H9 (cell line): Measurements from ENCODE around the gene AADAC. TPM values are rescaled to one million over a fixed set of nuclear protein-coding genes. Genes with fewer than 3 reads are reported as not detected.

Experiments
- DNase-seq: peaks from one replicate; pipeline ENCODE4 v3.0.0-alpha.2; 2017
- H2AFZ ChIP-seq: one replicate; pipeline ENCODE4 v1.6.1; 2013; ENCODE audit warnings: mild to moderate bottlenecking, low read length, control low read depth, moderate library complexity
- H2AK5ac ChIP-seq: 2 replicates; pipeline ENCODE4 v1.6.1; 2013; ENCODE audit warnings: low read length, control low read depth, mixed read lengths; ENCODE audit not compliant: insufficient read length
- H2BK120ac ChIP-seq: one replicate; pipeline ENCODE4 v1.6.1; 2013; ENCODE audit warnings: low read depth, mild to moderate bottlenecking, low read length, control low read depth, inconsistent platforms; ENCODE audit not compliant: poor library complexity, severe bottlenecking
- H2BK12ac ChIP-seq: 2 replicates; pipeline ENCODE4 v1.6.1; 2013; ENCODE audit warnings: low read length, control low read depth, mixed read lengths, low read depth; ENCODE audit not compliant: insufficient read length
- H2BK15ac ChIP-seq: 2 replicates; pipeline ENCODE4 v1.6.1; 2013; ENCODE audit warnings: low read depth, low read length, control low read depth
- H2BK20ac ChIP-seq: one replicate; pipeline ENCODE4 v1.6.1; 2013; ENCODE audit warnings: low read depth, mild to moderate bottlenecking, low read length, control low read depth, inconsistent platforms; ENCODE audit not compliant: poor library complexity, severe bottlenecking
- H2BK5ac ChIP-seq: 2 replicates; pipeline ENCODE4 v1.6.1; 2013; ENCODE audit warnings: low read length, control low read depth, mixed read lengths; ENCODE audit not compliant: insufficient read length
- H3K14ac ChIP-seq: 2 replicates; pipeline ENCODE4 v1.6.1; 2013; ENCODE audit warnings: low read length, control low read depth; ENCODE audit not compliant: insufficient read depth
- H3K18ac ChIP-seq: 2 replicates; pipeline ENCODE4 v1.6.1; 2013; ENCODE audit warnings: low read depth, mild to moderate bottlenecking, mixed read lengths, low read length, control low read depth; ENCODE audit not compliant: insufficient read length
- H3K23ac ChIP-seq: 2 replicates; pipeline ENCODE4 v1.6.1; 2013; ENCODE audit warnings: low read length, control low read depth, mixed read lengths, low read depth; ENCODE audit not compliant: insufficient read length
- H3K23me2 ChIP-seq: 2 replicates; pipeline ENCODE4 v1.6.1; 2013; ENCODE audit warnings: low read depth, mild to moderate bottlenecking, mixed read lengths, low read length, control low read depth; ENCODE audit not compliant: insufficient read length, poor library complexity, severe bottlenecking
- H3K27ac ChIP-seq: 2 replicates; pipeline ENCODE4 v1.5.1; 2013; ENCODE audit warnings: low read length, control low read depth, mixed read lengths, low read depth; ENCODE audit not compliant: insufficient read length
- H3K27me3 ChIP-seq: 2 replicates; pipeline ENCODE4 v1.6.1; 2013; ENCODE audit warnings: low read length, control low read depth, inconsistent platforms; ENCODE audit not compliant: insufficient read depth
- H3K4ac ChIP-seq: 2 replicates; pipeline ENCODE4 v1.6.1; 2013; ENCODE audit warnings: low read depth, mild to moderate bottlenecking, control low read depth, inconsistent platforms, low read length, moderate library complexity
- H3K4me1 ChIP-seq: 2 replicates; pipeline ENCODE4 v1.6.1; 2013; ENCODE audit warnings: low read length, control low read depth, inconsistent platforms; ENCODE audit not compliant: insufficient read depth
- H3K4me2 ChIP-seq: 2 replicates; pipeline ENCODE4 v1.6.1; 2013; ENCODE audit warnings: low read length, control low read depth, mixed read lengths; ENCODE audit not compliant: insufficient read length, insufficient read depth
- H3K56ac ChIP-seq: 2 replicates; pipeline ENCODE4 v1.6.1; 2013; ENCODE audit warnings: low read depth, mild to moderate bottlenecking, mixed read lengths, low read length, control low read depth; ENCODE audit not compliant: insufficient read length
- H3K79me1 ChIP-seq: 2 replicates; pipeline ENCODE4 v1.6.1; 2013; ENCODE audit warnings: low read depth, mild to moderate bottlenecking, moderate library complexity, low read length, control low read depth, inconsistent platforms; ENCODE audit not compliant: insufficient read depth, poor library complexity, severe bottlenecking
- H3K79me2 ChIP-seq: 2 replicates; pipeline ENCODE4 v1.6.1; 2013; ENCODE audit warnings: low read length, control low read depth, inconsistent platforms; ENCODE audit not compliant: insufficient read depth
- H3K9ac ChIP-seq: 2 replicates; pipeline ENCODE4 v1.6.1; 2013; ENCODE audit warnings: low read length, control low read depth, mixed read lengths; ENCODE audit not compliant: insufficient read length; ENCODE audit errors: extremely low read depth
- H3K9me3 ChIP-seq: one replicate; pipeline ENCODE4 v1.6.1; 2013; ENCODE audit warnings: low read depth, low read length, inconsistent platforms; ENCODE audit not compliant: control insufficient read depth
- H3T11ph ChIP-seq: one replicate; pipeline ENCODE4 v1.6.1; 2013; ENCODE audit warnings: mild to moderate bottlenecking, low read length, control low read depth, inconsistent platforms
- H4K20me1 ChIP-seq: one replicate; pipeline ENCODE4 v1.6.1; 2013; ENCODE audit not compliant: control insufficient read depth, insufficient read length, insufficient read depth
- H4K5ac ChIP-seq: 2 replicates; pipeline ENCODE4 v1.6.1; 2013; ENCODE audit warnings: low read depth, mild to moderate bottlenecking, mixed read lengths, low read length, control low read depth; ENCODE audit not compliant: insufficient read length
- H4K8ac ChIP-seq: replicated peaks from 2 replicates; pipeline ENCODE4 v1.6.1; 2013; ENCODE audit warnings: low read length, control low read depth, mixed read lengths, low read depth; ENCODE audit not compliant: insufficient read length
- H4K91ac ChIP-seq: 2 replicates; pipeline ENCODE4 v1.6.1; 2013; ENCODE audit warnings: low read depth, mild to moderate bottlenecking, moderate library complexity, mixed read lengths, low read length, control low read depth; ENCODE audit not compliant: insufficient read length
- H3K27ac Mint-ChIP-seq, 3 experiments: 2 replicates in 2 of 3; 3 replicates in 1 of 3; pipeline ENCODE4 v1.8.0; 2020 to 2021; ENCODE audit warnings: mixed read lengths in 3 of 3, mild to moderate bottlenecking in 1 of 3, moderate library complexity in 1 of 3
- H3K27me3 Mint-ChIP-seq: 2 replicates; pipeline ENCODE4 v1.8.0; 2021; ENCODE audit warnings: low read depth, mild to moderate bottlenecking, moderate library complexity, mixed read lengths
- H3K36me3 Mint-ChIP-seq, 3 experiments: 2 replicates in 2 of 3; 3 replicates in 1 of 3; pipeline ENCODE4 v1.8.0; 2020 to 2021; ENCODE audit warnings: low read depth in 3 of 3, mixed read lengths in 3 of 3; ENCODE audit not compliant: insufficient read depth in 1 of 3
- H3K4me1 Mint-ChIP-seq, 2 experiments: 2 replicates each; pipeline ENCODE4 v1.8.0; 2020; ENCODE audit warnings: mixed read lengths in 2 of 2
- H3K4me3 Mint-ChIP-seq, 2 experiments: 2 replicates in 1 of 2; 3 replicates in 1 of 2; pipeline ENCODE4 v1.8.0; 2020 to 2021; ENCODE audit warnings: mild to moderate bottlenecking in 2 of 2, mixed read lengths in 2 of 2, moderate library complexity in 1 of 2
- H3K9me3 Mint-ChIP-seq, 2 experiments: 2 replicates in 1 of 2; 3 replicates in 1 of 2; pipeline ENCODE4 v1.8.0; 2020; ENCODE audit warnings: mild to moderate bottlenecking in 2 of 2, mixed read lengths in 2 of 2, moderate library complexity in 1 of 2
- CTCF ChIP-seq: fragments of 200-600 bp; sonication (generic); conservative IDR thresholded peaks from 3 replicates; pipeline ENCODE4 v1.8.0; 2021; ENCODE audit warnings: antibody characterized with exemption, mild to moderate bottlenecking
- WGBS: extraction: QIAGEN DNeasy Blood & Tissue Kit; methylation state at CpG from one replicate; pipeline ENCODE4 v1.1.7; 2013; ENCODE audit warnings: missing lambda C conversion rate, low lambda C conversion rate, mixed read lengths; ENCODE audit not compliant: insufficient read length; ENCODE audit errors: extremely low coverage; 5-methylcytosine and 5-hydroxymethylcytosine counted together
- total RNA-seq: library from RNA; stranded (reverse); gene quantifications from 2 replicates; pipeline ENCODE4 v1.2.1, GENCODE V29; 2021

Gene AADAC
- total RNA-seq, 1 experiment from 2014 or later, result not detected

- Histone ChIP-seq H3K79me1 (no peaks in the 10 kb centered on the region), H2BK20ac (no peak overlapping the region), H3K79me2 (no peaks in the 10 kb centered on the region), H4K91ac (no peak overlapping the region), H3T11ph (no peak overlapping the region), H2AK5ac (no peak overlapping the region), H3K4me2 (no peak overlapping the region), H3K9me3 (no peaks in the 10 kb centered on the region), H2BK12ac (no peak overlapping the region), H3K27me3 (no peaks in the 10 kb centered on the region), H3K23me2 (no peaks in the 10 kb centered on the region), H3K56ac (no peak overlapping the region), H3K14ac (no peak overlapping the region), H2BK5ac (no peak overlapping the region), H4K5ac (no peak overlapping the region), H2BK15ac (no peak overlapping the region), H4K8ac (no peak overlapping the region), H2BK120ac (no peak overlapping the region), H3K4ac (no peak overlapping the region), H3K27ac (no peak overlapping the region), H3K23ac (no peak overlapping the region), H3K18ac (no peak overlapping the region), H3K9ac (no peak overlapping the region), H2AFZ (no peak overlapping the region), H3K4me1 (no peaks in the 10 kb centered on the region), H4K20me1 (no peaks in the 10 kb centered on the region)
- Mint-ChIP-seq H3K36me3 (no peaks in the 10 kb centered on the region), H3K27me3 (no peaks in the 10 kb centered on the region), H3K27ac (no peak overlapping the region), H3K4me3 (no peak overlapping the region), H3K9me3 (no peaks in the 10 kb centered on the region; a peak in 1 of 5 replicates), H3K4me1 (peaks cover 0 to 2% of the 10 kb centered on the region in 2 experiments; a peak in 1 of 4 replicates)
- no peak for TF ChIP-seq CTCF
- WGBS, result no CpG with 5 or more reads among the region's 4 CpGs
- DNase-seq, result no peak
Observed at GRCh38 chr3:151772825-151773480, 41.0 kb upstream of the AADAC start.
